ENCODE data around the gene CCDC102B.

- TF ChIP-seq CTCF (IDR thresholded peaks at IDR 0.05; ENCODE audit: insufficient read depth, low read length, poor library complexity, severe bottlenecking) (no peak), EZH2phosphoT487 (conservative IDR thresholded peaks at IDR 0.05; ENCODE audit: low read length) (no peak)
Observed at GRCh38 chr18:68983126-68983525, 185.2 kb downstream of the CCDC102B start.

Measured in SU-DHL-6 (cell line).